Measurements from ENCODE around the gene DICER1.

The DICER1 gene

GRCh38 chr14:95041477-95042020, 115.8 kb downstream of the DICER1 start:
- Mint-ChIP-seq H3K9me3 (no peaks in the 10 kb centered on the region), H3K36me3 (ENCODE audit: insufficient read depth) (no peaks in the 10 kb centered on the region), H3K4me3 (no peak overlapping the region), H3K27ac (ENCODE audit: low read depth) (no peak overlapping the region), H3K27me3 (peaks cover 69% of the 10 kb centered on the region), H3K4me1 (no peaks in the 10 kb centered on the region)
- no peak for ATAC-seq (replicated peaks; ENCODE audit: extremely low read depth, poor library complexity, severe bottlenecking)
- no peak for DNase-seq (ENCODE audit: low spot score in 2 of 2)

GRCh38 chr14:95040708-95041476, 116.4 kb downstream of the DICER1 start:
- DNase-seq (ENCODE audit: low spot score in 2 of 2) (no peak), ATAC-seq (replicated peaks; ENCODE audit: extremely low read depth, poor library complexity, severe bottlenecking) (no peak)
- H3K27me3 Mint-ChIP-seq = peaks cover 69% of the 10 kb centered on the region
- H3K36me3 Mint-ChIP-seq (ENCODE audit: insufficient read depth) = no peaks in the 10 kb centered on the region
- H3K4me3 Mint-ChIP-seq = no peak overlapping the region
- no peaks in the 10 kb centered on the region for H3K9me3 Mint-ChIP-seq
- H3K27ac Mint-ChIP-seq (ENCODE audit: low read depth) = no peak overlapping the region
- H3K4me1 Mint-ChIP-seq = no peaks in the 10 kb centered on the region

- Mint-ChIP-seq H3K9me3 (no peaks in the 10 kb centered on the region), H3K4me1 (no peaks in the 10 kb centered on the region), H3K27ac (ENCODE audit: low read depth) (no peak overlapping the region), H3K27me3 (peaks cover 76% of the 10 kb centered on the region), H3K4me3 (no peak overlapping the region), H3K36me3 (ENCODE audit: insufficient read depth) (no peaks in the 10 kb centered on the region)
- DNase-seq (ENCODE audit: low spot score in 2 of 2) (peak in 1 of 2 donors; percentile 8), ATAC-seq (replicated peaks; ENCODE audit: extremely low read depth, poor library complexity, severe bottlenecking) (no peak)
Measured at GRCh38 chr14:95039993-95040348, 117.4 kb downstream of the DICER1 start.

GRCh38 chr14:95039259-95039992, 117.9 kb downstream of the DICER1 start:
- Mint-ChIP-seq H3K4me3 (no peak overlapping the region), H3K4me1 (no peaks in the 10 kb centered on the region)
- ATAC-seq (replicated peaks; ENCODE audit: extremely low read depth, poor library complexity, severe bottlenecking) = no peak

GRCh38 chr14:95038521-95039250, 118.6 kb downstream of the DICER1 start:
- Mint-ChIP-seq H3K4me1 (no peaks in the 10 kb centered on the region), H3K36me3 (ENCODE audit: insufficient read depth) (no peaks in the 10 kb centered on the region), H3K4me3 (no peak overlapping the region), H3K9me3 (no peaks in the 10 kb centered on the region), H3K27ac (ENCODE audit: low read depth) (no peak overlapping the region), H3K27me3 (peaks cover 79% of the 10 kb centered on the region)
- ATAC-seq (replicated peaks; ENCODE audit: extremely low read depth, poor library complexity, severe bottlenecking) = no peak
- peak in 1 of 2 donors; percentile 11 for DNase-seq (ENCODE audit: low spot score in 2 of 2)

More at GRCh38 chr14:95039259-95039992, 117.9 kb downstream of the DICER1 start:
- H3K27ac Mint-ChIP-seq (ENCODE audit: low read depth) = no peak overlapping the region
- H3K36me3 Mint-ChIP-seq (ENCODE audit: insufficient read depth) = no peaks in the 10 kb centered on the region
- peak in 1 of 2 donors; percentile 4 for DNase-seq (ENCODE audit: low spot score in 2 of 2)
- H3K9me3 Mint-ChIP-seq = no peaks in the 10 kb centered on the region
- H3K27me3 Mint-ChIP-seq = peaks cover 76% of the 10 kb centered on the region

GRCh38 chr14:95037273-95037672, 120.1 kb downstream of the DICER1 start:
- ATAC-seq (replicated peaks; ENCODE audit: extremely low read depth, poor library complexity, severe bottlenecking) (no peak), DNase-seq (ENCODE audit: low spot score in 2 of 2) (peak in 1 of 2 donors; percentile 2)
- H3K27ac Mint-ChIP-seq (ENCODE audit: low read depth) = no peak overlapping the region
- H3K4me1 Mint-ChIP-seq = no peaks in the 10 kb centered on the region
- peaks cover 3% of the 10 kb centered on the region for H3K9me3 Mint-ChIP-seq
- H3K36me3 Mint-ChIP-seq (ENCODE audit: insufficient read depth) = peaks cover 1% of the 10 kb centered on the region
- H3K4me3 Mint-ChIP-seq = no peak overlapping the region
- H3K27me3 Mint-ChIP-seq = peaks cover 72% of the 10 kb centered on the region

Measured in central memory CD8-positive, alpha-beta T cell (primary cell).